ENCODE data around the gene IRF4.
A peak's percentile ranks its signal among the peaks of the same experiment; 100 is the strongest.

IRF4 gene

GRCh38 chr6:382883-383810 lies 8.4 kb upstream of the IRF4 start:
- DNase-seq = no peak

GRCh38 chr6:383856-384255 lies 7.7 kb upstream of the IRF4 start:
- DNase-seq = no peak

GRCh38 chr6:384898-385297 lies 6.7 kb upstream of the IRF4 start:
- no peak for DNase-seq

GRCh38 chr6:385614-386013 lies 5.9 kb upstream of the IRF4 start:
- DNase-seq = no peak

GRCh38 chr6:386688-387266 lies 4.8 kb upstream of the IRF4 start:
- DNase-seq = no peak

- DNase-seq = no peak
Observed at GRCh38 chr6:387293-387741, 4.2 kb upstream of the IRF4 start.

GRCh38 chr6:388202-388903 lies 3.2 kb upstream of the IRF4 start:
- DNase-seq = no peak

GRCh38 chr6:389143-389542 lies 2.4 kb upstream of the IRF4 start:
- no peak for DNase-seq

GRCh38 chr6:389622-390021 lies 1.9 kb upstream of the IRF4 start:
- no peak for DNase-seq

GRCh38 chr6:390914-391558 lies 516 bp upstream of the IRF4 start:
- DNase-seq = peak; percentile 68

- no peak for DNase-seq
Observed at GRCh38 chr6:392441-393390, 1.2 kb downstream of the IRF4 start.

GRCh38 chr6:393391-394221 lies 2.1 kb downstream of the IRF4 start:
- no peak for DNase-seq

GRCh38 chr6:394641-395289 lies 3.2 kb downstream of the IRF4 start:
- no peak for DNase-seq

- DNase-seq = no peak
Observed at GRCh38 chr6:395432-396125, 4.0 kb downstream of the IRF4 start.

- no peak for DNase-seq
Observed at GRCh38 chr6:396126-396520, 4.6 kb downstream of the IRF4 start.

GRCh38 chr6:397056-397455 lies 5.5 kb downstream of the IRF4 start:
- DNase-seq = no peak

- no peak for DNase-seq
Observed at GRCh38 chr6:397604-398003, 6.1 kb downstream of the IRF4 start.

GRCh38 chr6:398065-398464 lies 6.5 kb downstream of the IRF4 start:
- DNase-seq = no peak

- no peak for DNase-seq
Observed at GRCh38 chr6:398558-399078, 7.1 kb downstream of the IRF4 start.

Measured in fibroblast of skin of right quadriceps (primary cell).